ENCODE measurements around the gene AFMID.

Gene AFMID

DNA sequence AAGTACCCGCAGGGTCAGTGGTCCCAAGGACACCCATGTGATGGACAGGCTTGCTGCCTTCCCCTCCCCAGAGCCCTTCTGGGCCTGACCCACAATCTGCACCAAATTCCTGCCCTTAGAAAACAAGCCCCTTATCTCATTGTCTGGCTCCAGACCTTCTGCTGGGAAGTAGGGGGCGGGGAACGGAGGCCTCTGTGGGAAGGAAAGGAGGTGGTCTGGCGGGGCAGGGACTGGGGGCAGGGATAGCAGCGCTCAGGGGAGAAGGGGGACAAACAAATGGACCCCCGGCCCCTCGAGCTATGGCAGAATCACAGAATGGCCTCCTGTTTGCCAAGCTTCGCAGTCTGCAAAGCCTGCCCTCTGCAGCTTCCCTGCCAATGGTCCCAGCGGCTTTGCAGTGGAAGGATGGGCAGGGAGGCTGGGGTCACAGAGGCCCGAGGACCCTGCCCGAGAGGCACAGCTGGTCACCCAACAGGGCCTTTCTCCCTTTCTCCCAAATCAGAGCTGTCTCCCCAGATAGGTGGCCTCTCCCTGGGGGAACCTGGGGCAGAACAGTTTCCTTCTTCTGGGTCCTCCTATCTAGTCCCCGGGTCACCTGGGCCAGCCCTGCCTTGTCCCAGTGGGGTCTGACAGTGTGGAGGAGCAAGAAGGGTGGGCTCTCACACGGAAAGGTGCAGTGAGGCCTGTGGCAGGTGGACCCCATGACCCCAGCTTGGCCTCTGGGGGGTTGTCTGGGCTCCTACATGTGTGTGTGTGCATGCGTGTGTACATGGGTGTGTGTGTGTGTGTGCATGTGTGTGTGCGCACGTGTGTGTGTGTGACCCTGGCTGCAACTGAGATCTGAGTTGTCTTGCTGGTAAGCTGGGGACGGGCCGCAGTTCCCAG, 69.8 kb downstream of the AFMID start:
- DNase-seq: no peak
